ENCODE data around the gene PLOD2. TPM values are rescaled to one million over a fixed set of nuclear protein-coding genes. Genes with fewer than 3 reads are reported as not detected.

Gene PLOD2
- total RNA-seq, 1 donor from 2014 or later = 38.5 TPM

- no peak overlapping the region for H3K4me3 ChIP-seq (ENCODE audit: low read depth, low read length)
- DNase-seq (ENCODE audit: low read depth) = peak; percentile 5
- TF ChIP-seq, protein P1, sequence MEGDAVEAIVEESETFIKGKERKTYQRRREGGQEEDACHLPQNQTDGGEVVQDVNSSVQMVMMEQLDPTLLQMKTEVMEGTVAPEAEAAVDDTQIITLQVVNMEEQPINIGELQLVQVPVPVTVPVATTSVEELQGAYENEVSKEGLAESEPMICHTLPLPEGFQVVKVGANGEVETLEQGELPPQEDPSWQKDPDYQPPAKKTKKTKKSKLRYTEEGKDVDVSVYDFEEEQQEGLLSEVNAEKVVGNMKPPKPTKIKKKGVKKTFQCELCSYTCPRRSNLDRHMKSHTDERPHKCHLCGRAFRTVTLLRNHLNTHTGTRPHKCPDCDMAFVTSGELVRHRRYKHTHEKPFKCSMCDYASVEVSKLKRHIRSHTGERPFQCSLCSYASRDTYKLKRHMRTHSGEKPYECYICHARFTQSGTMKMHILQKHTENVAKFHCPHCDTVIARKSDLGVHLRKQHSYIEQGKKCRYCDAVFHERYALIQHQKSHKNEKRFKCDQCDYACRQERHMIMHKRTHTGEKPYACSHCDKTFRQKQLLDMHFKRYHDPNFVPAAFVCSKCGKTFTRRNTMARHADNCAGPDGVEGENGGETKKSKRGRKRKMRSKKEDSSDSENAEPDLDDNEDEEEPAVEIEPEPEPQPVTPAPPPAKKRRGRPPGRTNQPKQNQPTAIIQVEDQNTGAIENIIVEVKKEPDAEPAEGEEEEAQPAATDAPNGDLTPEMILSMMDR (IDR thresholded peaks at IDR 0.05; ENCODE audit: insufficient read depth, low read length, poor library complexity, severe bottlenecking) = no peak
- no peaks in the 10 kb centered on the region for H3K27me3 ChIP-seq (ENCODE audit: control insufficient read depth, insufficient read depth, low read length)
- H3K36me3 ChIP-seq (ENCODE audit: control insufficient read depth, insufficient read depth, low read length) = no peaks in the 10 kb centered on the region
These were observed 68.8 kb downstream of the PLOD2 start for GRCh38 chr3:146092230-146092629.

- DNase-seq (ENCODE audit: low read depth) = peak; percentile 9
- H3K4me3 ChIP-seq (ENCODE audit: low read depth, low read length) = no peak overlapping the region
- TF ChIP-seq, protein P1 (IDR thresholded peaks at IDR 0.05; ENCODE audit: insufficient read depth, low read length, poor library complexity, severe bottlenecking) = no peak
- H3K36me3 ChIP-seq (ENCODE audit: control insufficient read depth, insufficient read depth, low read length) = no peaks in the 10 kb centered on the region
- no peaks in the 10 kb centered on the region for H3K27me3 ChIP-seq (ENCODE audit: control insufficient read depth, insufficient read depth, low read length)
These were observed 69.6 kb downstream of the PLOD2 start for GRCh38 chr3:146091397-146091796.

- TF ChIP-seq, protein P1 (IDR thresholded peaks at IDR 0.05; ENCODE audit: insufficient read depth, low read length, poor library complexity, severe bottlenecking) = no peak
These were observed 70.5 kb downstream of the PLOD2 start for GRCh38 chr3:146090521-146090920.

DNA sequence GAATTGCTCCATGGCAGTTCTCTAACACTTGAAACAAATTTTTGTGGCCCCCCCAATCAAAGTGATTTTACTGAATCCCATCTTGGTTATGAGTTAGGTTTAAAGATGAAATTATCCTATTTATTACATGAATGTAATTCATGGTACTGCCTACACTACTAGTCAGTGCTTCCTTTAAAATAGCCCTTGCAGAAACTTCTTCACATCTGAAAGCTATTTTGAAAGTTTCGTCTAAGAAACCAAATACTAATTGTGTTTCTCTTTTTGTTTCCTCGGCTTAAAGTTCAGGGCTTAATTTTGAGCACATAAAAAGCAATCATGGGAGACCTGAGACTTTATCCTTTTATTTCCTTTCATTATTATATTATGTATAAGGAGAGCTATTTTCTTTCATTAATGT, 72.1 kb downstream of the PLOD2 start:
- no peak overlapping the region for H3K4me3 ChIP-seq (ENCODE audit: low read depth, low read length)

More at GRCh38 chr3:146090521-146090920, 70.5 kb downstream of the PLOD2 start:
- no peak for DNase-seq (ENCODE audit: low read depth)
- Histone ChIP-seq H3K4me3 (ENCODE audit: low read depth, low read length) (no peak overlapping the region), H3K36me3 (ENCODE audit: control insufficient read depth, insufficient read depth, low read length) (no peaks in the 10 kb centered on the region), H3K27me3 (ENCODE audit: control insufficient read depth, insufficient read depth, low read length) (no peaks in the 10 kb centered on the region)

GRCh38 chr3:146087116-146087515, 73.9 kb downstream of the PLOD2 start:
- Histone ChIP-seq H3K4me3 (ENCODE audit: low read depth, low read length) (no peak overlapping the region), H3K27me3 (ENCODE audit: control insufficient read depth, insufficient read depth, low read length) (no peaks in the 10 kb centered on the region)
- TF ChIP-seq, protein P1 (IDR thresholded peaks at IDR 0.05; ENCODE audit: insufficient read depth, low read length, poor library complexity, severe bottlenecking) = no peak

More for the DNA sequence above, 72.1 kb downstream of the PLOD2 start:
- Histone ChIP-seq H3K36me3 (ENCODE audit: control insufficient read depth, insufficient read depth, low read length) (no peaks in the 10 kb centered on the region), H3K27me3 (ENCODE audit: control insufficient read depth, insufficient read depth, low read length) (no peaks in the 10 kb centered on the region)
- TF ChIP-seq, protein P1 (IDR thresholded peaks at IDR 0.05; ENCODE audit: insufficient read depth, low read length, poor library complexity, severe bottlenecking) = no peak
- no peak for DNase-seq (ENCODE audit: low read depth)

GRCh38 chr3:146086211-146086610, 74.8 kb downstream of the PLOD2 start:
- Histone ChIP-seq H3K4me3 (ENCODE audit: low read depth, low read length) (no peak overlapping the region), H3K36me3 (ENCODE audit: control insufficient read depth, insufficient read depth, low read length) (no peaks in the 10 kb centered on the region), H3K27me3 (ENCODE audit: control insufficient read depth, insufficient read depth, low read length) (no peaks in the 10 kb centered on the region)
- TF ChIP-seq, protein P1 (IDR thresholded peaks at IDR 0.05; ENCODE audit: insufficient read depth, low read length, poor library complexity, severe bottlenecking) = no peak
- no peak for DNase-seq (ENCODE audit: low read depth)

More at GRCh38 chr3:146087116-146087515, 73.9 kb downstream of the PLOD2 start:
- H3K36me3 ChIP-seq (ENCODE audit: control insufficient read depth, insufficient read depth, low read length) = no peaks in the 10 kb centered on the region
- DNase-seq (ENCODE audit: low read depth) = no peak
